Tibial artery (tissue), 4 donors: ENCODE results near the gene BIN2.
A peak's percentile ranks its signal among the peaks of the same experiment; 100 is the strongest.
"Not testable (repeated sequence)": the region's sequence is repeated elsewhere in the genome, so short reads cannot be mapped to it uniquely, and the experiment has no call there.

Experiments used
- DNase-seq, 2 donors: peaks; one replicate each; pipeline ENCODE4 v3.0.0-alpha.2; 2019
- H3K27ac ChIP-seq, 2 donors: fragments of 200-600 bp; sonication (generic) in 1 of 2; 1 replicate in 1 of 2; 2 replicates in 1 of 2; pipeline ENCODE4 v1.5.1; 2018 to 2019; ENCODE audit warnings: mild to moderate bottlenecking in 1 of 2
- H3K27me3 ChIP-seq, 2 donors: fragments of 200-600 bp; sonication (generic) in 1 of 2; one replicate each; pipeline versions ENCODE4 v1.5.1 to v1.6.0; 2016 to 2019
- H3K36me3 ChIP-seq, 3 donors: fragments of 200-600 bp; sonication (generic) in 2 of 3; one replicate each; pipeline ENCODE4 v1.5.1; 2016 to 2019; ENCODE audit warnings: mild to moderate bottlenecking in 2 of 3
- H3K4me1 ChIP-seq, 4 donors: fragments of 200-600 bp; sonication (generic) in 2 of 4; 1 replicate in 3 of 4; 2 replicates in 1 of 4; pipeline ENCODE4 v1.5.1; 2016 to 2019
- H3K4me3 ChIP-seq, 2 donors: fragments of 200-600 bp; sonication (generic) in 1 of 2; 1 replicate in 1 of 2; 2 replicates in 1 of 2; pipeline ENCODE4 v1.5.1; 2018 to 2019; ENCODE audit warnings: mild to moderate bottlenecking in 2 of 2
- H3K9me3 ChIP-seq, 3 donors: fragments of 200-600 bp; sonication (generic) in 1 of 3; one replicate each; pipeline ENCODE4 v1.5.1; 2016 to 2019
- CTCF ChIP-seq, 2 experiments: fragments of 200-600 bp in 1 of 2; fragments of 450-650 bp in 1 of 2; IDR thresholded peaks; one replicate each; pipeline ENCODE4 v1.5.1; 2017 to 2019; ENCODE audit warnings: antibody characterized with exemption in 2 of 2, mild to moderate bottlenecking in 1 of 2, moderate library complexity in 1 of 2
- intact Hi-C: fragments of 100-400 bp; cut with DNase I; formaldehyde crosslinking; loops from one replicate; pipeline ENCODE4 v1.15.0; 2023; ENCODE audit warnings: low total_unique reads

BIN2 gene

GRCh38 chr12:51320695-51321320 lies 3.2 kb downstream of the BIN2 start:
- DNase-seq, result no peak
- H3K9me3 ChIP-seq, result no peaks in the 10 kb centered on the region
- peaks cover 0 to 9% of the 10 kb centered on the region in 2 donors for H3K27me3 ChIP-seq
- H3K27ac ChIP-seq, result no peak overlapping the region
- intact Hi-C loops, result no loop called here
- no peak for TF ChIP-seq CTCF (IDR thresholded peaks at IDR 0.05)
- H3K4me1 ChIP-seq, result no peaks in the 10 kb centered on the region
- H3K4me3 ChIP-seq, result no peak overlapping the region
- no peaks in the 10 kb centered on the region for H3K36me3 ChIP-seq

- no peak for TF ChIP-seq CTCF (IDR thresholded peaks at IDR 0.05)
- H3K27me3 ChIP-seq, result peaks cover 0 to 9% of the 10 kb centered on the region in 2 donors
- H3K4me3 ChIP-seq, result no peak overlapping the region
- no peak for DNase-seq
- no peak overlapping the region for H3K27ac ChIP-seq
- no peaks in the 10 kb centered on the region for H3K4me1 ChIP-seq
- H3K36me3 ChIP-seq, result no peaks in the 10 kb centered on the region
- no peaks in the 10 kb centered on the region for H3K9me3 ChIP-seq
- intact Hi-C loops, result no loop called here
These were observed 3.7 kb downstream of the BIN2 start for GRCh38 chr12:51320311-51320694.

- peaks cover 0 to 7% of the 10 kb centered on the region in 2 donors for H3K27me3 ChIP-seq
- no peaks in the 10 kb centered on the region for H3K36me3 ChIP-seq
- intact Hi-C loops, result no loop called here
- no peak overlapping the region for H3K4me3 ChIP-seq
- DNase-seq, result peak in 1 of 2 donors; percentile 17
- no peak for TF ChIP-seq CTCF (IDR thresholded peaks at IDR 0.05)
- no peaks in the 10 kb centered on the region for H3K9me3 ChIP-seq
- no peak overlapping the region for H3K27ac ChIP-seq
- H3K4me1 ChIP-seq, result no peaks in the 10 kb centered on the region
These were observed 5.0 kb downstream of the BIN2 start for GRCh38 chr12:51318846-51319599.

GRCh38 chr12:51318057-51318806 lies 5.7 kb downstream of the BIN2 start:
- H3K36me3 ChIP-seq, H3K27me3 ChIP-seq, H3K27ac ChIP-seq, H3K4me1 ChIP-seq, H3K9me3 ChIP-seq, intact Hi-C loops, H3K4me3 ChIP-seq: not testable (repeated sequence)
- peak in 1 of 2 donors; percentile 17 for DNase-seq

GRCh38 chr12:51311389-51311788 lies 12.6 kb downstream of the BIN2 start:
- TF ChIP-seq CTCF (IDR thresholded peaks at IDR 0.05), result no peak
- Histone ChIP-seq H3K9me3 (no peaks in the 10 kb centered on the region), H3K27me3 (no peaks in the 10 kb centered on the region), H3K4me1 (no peaks in the 10 kb centered on the region), H3K27ac (no peak overlapping the region), H3K4me3 (no peak overlapping the region), H3K36me3 (no peaks in the 10 kb centered on the region)
- DNase-seq, result peak in 1 of 2 donors; percentile 11
- intact Hi-C loops, result no loop called here
